Right forelimb (tissue), 1 donor: ENCODE measurements around the gene APBA2.
"Not testable (repeated sequence)": the region's sequence is repeated elsewhere in the genome, so short reads cannot be mapped to it uniquely, and the experiment has no call there.

Experiments
- DNase-seq: peaks from one replicate; pipeline ENCODE4 v3.0.0-alpha.2; 2018

APBA2 gene

DNA sequence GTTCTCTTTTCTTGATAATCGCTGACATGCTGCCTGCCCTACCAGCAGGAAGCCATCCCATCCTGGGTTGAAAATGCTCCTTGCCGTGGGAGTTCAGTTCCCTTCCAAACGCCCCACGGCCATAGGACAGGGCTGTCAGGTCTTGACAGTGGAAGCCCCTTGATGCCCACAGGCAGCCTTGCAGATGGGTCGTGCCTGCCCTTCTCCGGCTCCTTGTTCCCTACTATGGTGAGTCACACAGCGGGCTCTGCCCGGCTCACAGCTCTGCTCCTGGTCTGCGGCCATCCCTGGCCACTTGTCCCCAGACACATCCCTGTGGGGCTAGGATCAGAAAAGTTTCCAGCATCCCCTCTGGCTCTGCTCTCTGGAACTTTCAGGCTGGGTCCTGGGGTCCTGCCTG, 6.2 kb upstream of the APBA2 start:
- DNase-seq, result no peak

GRCh38 chr15:28880680-28881079, 5.1 kb upstream of the APBA2 start:
- no peak for DNase-seq

DNA sequence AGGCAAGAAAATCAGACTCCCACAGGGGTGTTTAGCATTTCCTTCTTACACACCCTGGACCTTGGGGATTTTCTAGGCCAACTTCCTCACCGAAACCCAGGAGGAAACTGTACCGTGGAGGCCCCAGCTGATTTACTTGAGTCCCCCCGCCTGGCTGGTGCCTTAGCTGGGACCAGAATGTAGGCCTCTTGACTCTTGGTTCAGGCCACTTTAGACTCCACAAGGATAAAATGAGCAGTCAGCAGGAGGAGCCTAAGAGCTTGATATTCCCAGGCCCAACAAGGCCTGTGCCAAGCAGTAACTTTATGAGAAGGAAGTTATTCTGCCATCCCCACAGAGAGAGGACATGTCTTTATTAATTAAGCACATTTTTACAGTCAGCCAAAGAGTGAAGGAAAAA, 4.6 kb upstream of the APBA2 start:
- DNase-seq, result no peak

DNA sequence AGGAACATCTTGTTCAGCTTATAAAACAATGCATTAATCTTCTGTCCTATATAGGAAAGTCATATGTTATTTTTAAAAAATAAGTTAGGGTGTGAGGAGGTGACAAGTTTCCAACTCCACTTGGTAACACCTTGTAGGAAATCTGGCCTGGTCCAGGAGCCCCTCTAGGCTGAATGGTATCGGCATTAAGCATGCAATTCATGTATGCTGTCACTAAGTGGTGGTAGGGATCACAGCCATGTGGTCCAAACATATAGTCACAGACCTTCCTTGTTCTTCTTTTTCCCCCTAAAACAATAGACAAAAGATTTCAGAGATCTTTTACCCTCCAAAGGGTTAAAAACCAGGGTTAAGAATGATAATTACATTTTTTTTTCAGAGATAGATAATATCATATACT, 4.2 kb upstream of the APBA2 start:
- DNase-seq, result no peak

DNA sequence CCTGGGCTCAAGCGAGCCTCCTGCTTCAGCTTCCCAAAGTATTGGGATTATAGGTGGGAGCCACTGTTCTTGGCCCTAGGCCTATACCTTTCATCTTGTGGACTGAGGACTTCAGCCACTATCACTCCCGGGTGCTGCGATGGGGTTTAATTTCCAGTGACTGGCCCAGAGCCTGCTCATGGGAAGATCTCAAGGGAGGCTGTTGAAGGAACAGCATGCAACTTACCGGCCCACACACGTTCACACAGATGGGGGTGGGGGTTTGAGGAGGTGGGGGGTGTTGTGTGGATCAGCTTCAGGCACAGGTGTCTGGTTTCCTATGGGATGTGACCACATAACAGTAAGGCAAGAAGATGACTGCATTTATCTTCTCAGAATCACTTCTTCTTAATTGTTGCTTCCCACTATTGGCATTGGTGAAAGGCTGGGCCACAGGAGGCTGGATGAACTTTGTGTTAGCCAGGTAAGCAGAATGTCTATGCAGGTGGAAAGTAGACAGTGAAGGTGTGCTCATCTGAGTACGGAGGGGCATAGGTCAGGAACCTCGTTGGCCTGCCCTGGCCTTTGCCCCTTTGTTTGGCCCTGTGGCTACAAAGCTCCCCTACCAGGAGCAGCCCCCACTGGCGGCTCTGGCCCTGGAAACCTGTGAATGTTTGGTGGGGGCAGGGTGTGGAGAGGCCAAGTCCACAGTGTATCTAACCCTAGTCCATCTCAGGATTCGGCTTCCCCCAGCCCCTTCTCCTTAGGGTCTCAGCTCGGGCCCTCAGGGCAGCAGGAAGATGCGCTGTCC, 1.4 kb upstream of the APBA2 start:
- DNase-seq, result no peak

DNA sequence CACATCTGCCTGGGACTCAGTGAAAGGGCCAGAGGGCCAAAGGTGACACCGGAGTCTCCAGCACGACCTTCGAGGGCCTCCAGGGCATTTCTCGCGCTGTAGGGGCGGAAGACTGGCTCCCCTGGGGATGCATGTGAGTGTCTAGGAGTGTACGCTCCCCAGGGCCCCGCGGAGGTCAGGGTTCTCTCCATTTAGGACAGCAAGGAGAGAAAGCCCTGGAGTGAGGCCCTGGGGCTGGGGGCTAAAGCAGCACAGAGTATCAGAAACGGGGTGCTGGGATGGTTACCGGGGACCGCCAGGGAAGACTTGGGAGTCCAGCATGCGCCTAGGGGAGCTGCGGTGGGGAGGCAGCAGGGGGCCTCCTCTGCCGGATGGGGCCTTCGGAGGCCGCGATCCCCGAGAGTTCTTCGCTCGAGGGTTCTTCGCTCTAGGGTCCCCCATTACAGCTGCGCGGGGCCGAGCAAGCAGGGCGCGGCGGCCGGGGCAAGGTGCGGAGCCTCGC, 595 bp upstream of the APBA2 start:
- no peak for DNase-seq

DNA sequence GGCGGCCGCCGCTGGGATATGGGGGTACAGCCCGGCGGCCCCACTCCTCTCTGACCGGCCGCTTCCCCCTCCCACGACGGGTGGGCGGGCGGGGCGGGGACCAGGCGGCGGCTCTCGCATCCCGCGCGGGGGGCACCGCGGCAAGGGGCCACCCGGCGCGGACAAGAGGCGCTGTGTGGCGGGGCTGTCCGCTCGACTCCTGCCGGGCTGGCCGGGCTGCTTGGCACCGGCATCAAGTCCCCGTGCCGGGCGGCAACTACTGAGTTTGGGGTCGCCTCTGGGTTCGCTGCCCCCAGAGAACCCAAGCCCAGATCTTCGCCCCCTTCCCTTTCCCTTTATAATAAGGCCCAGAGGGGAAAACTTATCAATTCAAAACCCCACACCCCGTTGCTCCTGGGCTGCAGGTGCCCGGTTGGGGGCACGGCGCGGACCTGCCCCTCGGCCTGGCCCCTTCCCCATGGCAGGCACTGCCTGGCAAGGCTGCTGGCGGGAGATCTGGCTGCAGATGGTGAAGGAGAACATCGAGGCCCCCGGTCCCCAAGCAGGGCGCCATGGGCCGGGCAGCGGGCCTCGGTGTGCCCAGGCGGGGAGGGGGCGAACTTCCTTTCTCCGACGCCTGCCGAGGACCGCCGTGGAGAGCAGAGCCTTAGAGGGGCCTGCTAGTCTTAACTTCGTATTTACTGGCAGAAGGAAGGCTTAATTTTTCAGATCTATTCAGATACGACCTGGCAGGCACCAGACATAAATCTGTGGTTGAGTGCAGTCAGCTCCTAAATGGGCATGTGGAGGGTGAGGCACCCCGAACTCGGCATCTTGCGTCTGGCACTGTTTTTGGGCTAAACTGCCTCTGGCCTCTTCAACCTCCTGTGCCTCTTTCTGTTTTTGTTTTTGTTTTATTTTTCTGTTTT, 911 bp downstream of the APBA2 start:
- no peak for DNase-seq

DNA sequence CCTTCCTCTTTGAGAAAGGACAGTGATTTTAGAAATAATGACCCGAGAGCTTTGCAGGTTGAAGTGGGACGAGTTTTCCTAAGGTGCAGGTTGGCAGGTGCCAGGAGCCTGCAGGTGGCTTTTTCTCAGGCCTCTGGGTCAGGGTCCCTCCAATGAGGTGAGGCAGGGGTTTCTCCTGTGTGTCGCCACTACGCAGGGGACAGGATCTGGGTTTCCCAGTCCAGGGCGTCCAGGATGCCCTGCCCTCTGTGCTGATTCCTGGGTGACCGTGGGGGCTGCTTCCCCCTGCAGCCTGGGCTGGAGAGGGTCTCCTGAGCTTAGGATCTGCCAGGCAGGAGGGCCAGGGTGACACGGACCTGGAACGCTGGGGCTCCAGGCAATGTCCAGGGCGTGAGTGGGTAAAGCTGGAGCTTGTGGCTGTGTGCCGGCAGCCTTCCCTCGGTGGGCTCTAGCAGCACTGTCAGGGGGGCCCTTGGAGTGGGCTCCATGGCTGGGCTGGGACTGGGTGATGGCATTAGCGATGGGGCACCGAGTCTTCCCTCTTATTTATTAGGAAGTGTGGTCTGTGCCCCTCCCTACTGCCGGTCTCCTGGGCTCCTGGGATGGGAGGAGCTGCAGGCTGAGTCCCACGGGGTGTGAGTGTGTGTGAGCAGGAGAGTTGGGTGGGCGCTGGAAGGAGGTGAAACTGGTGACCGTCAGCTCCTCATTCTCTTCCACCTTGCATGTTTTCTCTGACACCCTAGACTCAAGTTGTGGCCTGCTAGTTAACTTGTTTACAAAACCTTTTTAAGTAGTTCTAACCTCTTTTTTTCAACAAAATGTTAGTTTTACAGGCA, 1.8 kb downstream of the APBA2 start:
- DNase-seq, result no peak

DNA sequence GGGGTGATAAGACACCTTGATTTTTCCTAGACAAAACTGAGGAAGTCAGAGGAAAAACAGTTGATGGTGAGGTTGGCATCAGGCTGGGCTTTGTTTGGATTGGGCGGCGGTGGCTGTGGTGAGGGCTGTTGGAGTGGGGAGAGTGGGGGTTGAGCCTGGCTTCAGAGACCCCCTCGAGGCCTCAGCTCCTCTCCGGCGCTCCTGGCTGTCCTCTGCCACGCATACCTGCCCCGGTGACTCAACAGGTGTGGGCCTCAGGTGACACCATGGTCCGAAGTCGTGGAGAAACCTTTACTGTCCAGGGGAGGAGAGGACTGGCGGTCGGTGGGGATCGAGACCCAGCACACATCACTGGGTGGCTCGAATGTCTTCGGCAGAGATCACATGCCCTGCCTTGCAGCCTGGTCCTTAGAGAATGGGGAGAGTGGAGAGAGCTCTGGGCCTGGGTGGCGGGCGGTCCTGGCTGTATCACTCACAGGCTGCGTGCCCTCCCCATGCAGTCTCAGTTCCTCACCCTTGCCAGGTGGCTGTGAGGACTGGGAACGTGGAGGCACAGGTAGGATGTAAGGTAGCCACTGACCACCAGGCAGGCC, 2.6 kb downstream of the APBA2 start:
- no peak for DNase-seq

DNA sequence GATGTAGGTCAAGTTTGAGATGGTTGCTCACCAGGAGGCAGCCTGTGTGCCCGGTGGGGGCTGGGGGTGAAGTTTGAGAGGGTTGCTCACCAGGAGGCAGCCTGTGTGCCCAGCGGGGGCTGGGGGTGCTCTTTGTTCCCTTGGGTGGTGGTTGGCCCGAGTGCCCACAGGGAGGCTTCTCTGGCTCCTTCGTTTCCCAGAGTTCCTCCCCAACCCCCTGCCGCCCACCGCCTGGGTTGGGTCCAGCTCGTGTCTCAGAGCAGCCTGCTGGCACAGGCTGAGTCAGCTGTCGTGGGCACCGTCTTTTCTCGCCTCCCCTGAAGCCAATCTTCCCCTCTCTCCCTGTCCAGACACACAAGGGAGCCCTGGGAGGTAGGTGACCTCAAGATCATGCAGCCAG, 3.1 kb downstream of the APBA2 start:
- no peak for DNase-seq

GRCh38 chr15:28889346-28889745, 3.6 kb downstream of the APBA2 start:
- DNase-seq, result no peak

GRCh38 chr15:28889871-28890270, 4.1 kb downstream of the APBA2 start:
- not testable (repeated sequence) for DNase-seq

GRCh38 chr15:28890291-28890690, 4.5 kb downstream of the APBA2 start:
- DNase-seq, result not testable (repeated sequence)

- no peak for DNase-seq
These were observed 5.1 kb downstream of the APBA2 start for GRCh38 chr15:28890711-28891495.

GRCh38 chr15:28891588-28891987, 5.8 kb downstream of the APBA2 start:
- DNase-seq, result no peak

DNA sequence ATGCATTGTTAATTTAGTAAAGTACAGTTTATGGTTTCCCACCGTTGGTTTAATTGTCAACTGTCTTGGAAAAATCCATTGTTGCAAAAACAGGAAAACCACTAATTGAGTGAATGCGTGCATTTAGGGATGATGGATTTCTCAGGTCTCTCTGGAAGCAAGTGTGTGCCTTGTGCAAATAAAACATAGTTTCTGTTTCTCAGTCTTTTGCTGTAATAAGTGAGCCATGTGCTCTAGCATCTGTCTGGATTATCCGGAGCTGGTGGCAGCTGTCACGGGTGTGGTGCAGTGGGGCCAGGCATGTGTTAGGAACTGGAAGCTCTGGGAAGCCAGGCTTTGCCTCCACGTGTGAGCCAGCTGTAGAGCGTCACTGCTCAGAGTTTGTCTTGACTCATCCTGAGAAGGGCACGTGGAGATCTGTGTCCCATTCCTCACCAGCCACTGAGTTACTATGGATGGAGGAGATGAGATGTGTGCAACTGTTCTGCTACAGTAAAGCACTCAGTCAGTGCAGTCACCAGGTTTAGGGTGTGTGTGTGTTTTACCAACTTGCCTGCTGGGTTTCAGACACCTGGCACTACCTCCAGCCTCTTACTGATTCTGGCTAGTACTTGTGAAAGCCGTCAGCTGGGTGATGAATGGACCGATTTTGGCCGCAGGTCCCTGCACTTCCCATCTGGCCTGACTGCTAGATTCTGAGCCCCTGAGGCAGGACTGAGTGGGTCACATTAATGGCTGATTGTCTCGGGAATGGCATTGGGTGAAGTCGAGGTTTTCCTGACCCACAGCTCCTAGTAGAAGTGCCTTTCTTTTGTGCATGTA, 7.2 kb downstream of the APBA2 start:
- no peak for DNase-seq

DNA sequence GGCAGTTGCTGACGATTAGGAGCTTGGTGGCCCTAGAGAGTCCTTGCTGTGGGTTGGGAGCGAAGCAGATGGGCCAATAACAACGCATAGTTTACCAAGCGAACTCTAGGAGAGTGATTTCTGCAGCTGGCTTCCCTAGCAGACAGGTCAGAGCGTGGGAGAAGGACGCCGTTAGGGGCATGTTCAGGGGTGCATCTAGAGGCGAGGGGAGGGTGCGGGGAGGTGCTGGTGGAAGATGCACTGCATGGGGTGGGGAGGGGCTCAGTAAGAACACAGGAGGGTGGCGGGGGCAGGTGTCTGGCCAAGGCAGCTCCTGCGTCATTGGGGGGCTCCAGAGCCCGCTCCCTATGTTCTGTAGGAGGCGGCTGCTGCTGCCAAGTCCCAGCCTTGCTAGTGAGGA, 8.9 kb downstream of the APBA2 start:
- DNase-seq, result no peak

GRCh38 chr15:28895146-28895545, 9.4 kb downstream of the APBA2 start:
- no peak for DNase-seq

DNA sequence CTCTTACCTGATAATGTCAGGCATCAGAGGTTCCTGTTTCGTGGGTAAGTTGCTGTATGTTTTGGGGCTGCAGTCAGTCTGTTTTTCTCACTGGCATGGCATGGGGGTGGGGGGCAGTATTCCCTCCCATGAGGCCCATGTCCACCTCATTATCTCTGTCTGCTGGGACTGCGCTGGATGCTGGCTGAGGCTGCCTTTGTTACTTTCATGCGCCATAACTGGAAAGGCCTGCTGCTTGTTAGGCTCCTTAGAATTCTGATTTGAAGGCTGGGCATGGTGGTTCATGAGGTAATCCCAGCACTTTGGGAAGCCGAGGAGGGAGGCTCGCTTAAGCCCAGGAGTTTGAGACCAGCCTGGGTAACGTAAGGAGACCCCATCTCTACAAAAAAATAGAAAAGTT, 9.8 kb downstream of the APBA2 start:
- no peak for DNase-seq

DNA sequence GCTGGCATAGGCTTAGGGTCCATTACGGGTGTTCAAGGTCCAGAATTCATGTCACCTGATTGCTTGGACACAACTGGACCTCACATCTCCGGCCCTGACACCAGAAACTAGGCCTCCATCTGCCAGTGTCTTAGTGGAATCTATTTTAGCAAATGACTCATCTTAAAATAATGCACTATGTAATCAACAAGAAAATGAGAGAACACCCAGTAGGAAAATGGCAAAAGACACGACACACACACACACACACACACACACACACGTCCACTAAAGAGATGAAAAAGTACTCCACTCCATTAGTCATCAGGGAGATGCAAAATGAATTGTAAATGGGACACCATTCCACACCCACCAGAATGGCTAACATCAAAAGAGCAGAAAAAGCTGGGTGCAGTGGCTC, 11.2 kb downstream of the APBA2 start:
- DNase-seq, result no peak
